ENCODE results near the gene HAS3. TPM values are rescaled to one million over a fixed set of nuclear protein-coding genes. Genes with fewer than 3 reads are reported as not detected.

Gene HAS3
- total and polyA plus RNA-seq, 2 donors from 2014 or later = 0.34 to 2.1 TPM

DNA sequence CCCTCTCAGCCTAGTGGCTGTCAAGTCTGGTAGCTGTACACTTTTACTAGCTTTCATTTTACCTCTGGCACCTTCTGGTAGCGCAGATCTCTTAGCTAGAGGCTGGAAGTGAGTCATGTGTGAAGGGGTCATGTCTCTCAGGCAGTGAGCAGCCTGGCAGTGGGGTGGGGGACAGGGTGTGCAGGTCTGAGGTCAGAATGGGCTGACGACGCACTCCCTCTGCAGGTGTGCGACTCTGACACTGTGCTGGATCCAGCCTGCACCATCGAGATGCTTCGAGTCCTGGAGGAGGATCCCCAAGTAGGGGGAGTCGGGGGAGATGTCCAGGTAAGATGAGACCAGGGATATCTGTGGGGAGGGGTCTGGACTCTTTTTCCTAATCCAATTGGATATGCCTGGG lies 7.8 kb downstream of the HAS3 start:
- Histone ChIP-seq H3K9ac (ENCODE audit: low read length in 3 of 3) (no peak overlapping the region), H3K9me3 (ENCODE audit: control insufficient read depth in 2 of 3, insufficient read depth in 1 of 3, low read length in 3 of 3) (no peaks in the 10 kb centered on the region), H3K4me1 (ENCODE audit: control insufficient read depth in 2 of 3, insufficient read depth in 2 of 3, low read depth in 1 of 3, low read length in 3 of 3) (peaks cover 0 to 18% (median 11%) of the 10 kb centered on the region in 3 donors), H3K36me3 (ENCODE audit: control insufficient read depth in 2 of 3, insufficient read depth in 3 of 3, low read length in 3 of 3) (peaks cover 0 to 17% (median 2%) of the 10 kb centered on the region in 3 donors), H3K4me3 (ENCODE audit: low read length in 3 of 3) (no peak overlapping the region), H3K27ac (ENCODE audit: low read depth in 2 of 2, low read length in 2 of 2) (no peak overlapping the region), H3K27me3 (ENCODE audit: control insufficient read depth, insufficient read depth, low read length) (no peaks in the 10 kb centered on the region)
- intact Hi-C loops (cut with DNase I) = no loop called here
- TF ChIP-seq, protein P1, sequence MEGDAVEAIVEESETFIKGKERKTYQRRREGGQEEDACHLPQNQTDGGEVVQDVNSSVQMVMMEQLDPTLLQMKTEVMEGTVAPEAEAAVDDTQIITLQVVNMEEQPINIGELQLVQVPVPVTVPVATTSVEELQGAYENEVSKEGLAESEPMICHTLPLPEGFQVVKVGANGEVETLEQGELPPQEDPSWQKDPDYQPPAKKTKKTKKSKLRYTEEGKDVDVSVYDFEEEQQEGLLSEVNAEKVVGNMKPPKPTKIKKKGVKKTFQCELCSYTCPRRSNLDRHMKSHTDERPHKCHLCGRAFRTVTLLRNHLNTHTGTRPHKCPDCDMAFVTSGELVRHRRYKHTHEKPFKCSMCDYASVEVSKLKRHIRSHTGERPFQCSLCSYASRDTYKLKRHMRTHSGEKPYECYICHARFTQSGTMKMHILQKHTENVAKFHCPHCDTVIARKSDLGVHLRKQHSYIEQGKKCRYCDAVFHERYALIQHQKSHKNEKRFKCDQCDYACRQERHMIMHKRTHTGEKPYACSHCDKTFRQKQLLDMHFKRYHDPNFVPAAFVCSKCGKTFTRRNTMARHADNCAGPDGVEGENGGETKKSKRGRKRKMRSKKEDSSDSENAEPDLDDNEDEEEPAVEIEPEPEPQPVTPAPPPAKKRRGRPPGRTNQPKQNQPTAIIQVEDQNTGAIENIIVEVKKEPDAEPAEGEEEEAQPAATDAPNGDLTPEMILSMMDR (IDR thresholded peaks at IDR 0.05; ENCODE audit: borderline replicate concordance, extremely low read depth, insufficient read depth) = no peak
- no peak for DNase-seq
- FAIRE-seq = no peak

DNA sequence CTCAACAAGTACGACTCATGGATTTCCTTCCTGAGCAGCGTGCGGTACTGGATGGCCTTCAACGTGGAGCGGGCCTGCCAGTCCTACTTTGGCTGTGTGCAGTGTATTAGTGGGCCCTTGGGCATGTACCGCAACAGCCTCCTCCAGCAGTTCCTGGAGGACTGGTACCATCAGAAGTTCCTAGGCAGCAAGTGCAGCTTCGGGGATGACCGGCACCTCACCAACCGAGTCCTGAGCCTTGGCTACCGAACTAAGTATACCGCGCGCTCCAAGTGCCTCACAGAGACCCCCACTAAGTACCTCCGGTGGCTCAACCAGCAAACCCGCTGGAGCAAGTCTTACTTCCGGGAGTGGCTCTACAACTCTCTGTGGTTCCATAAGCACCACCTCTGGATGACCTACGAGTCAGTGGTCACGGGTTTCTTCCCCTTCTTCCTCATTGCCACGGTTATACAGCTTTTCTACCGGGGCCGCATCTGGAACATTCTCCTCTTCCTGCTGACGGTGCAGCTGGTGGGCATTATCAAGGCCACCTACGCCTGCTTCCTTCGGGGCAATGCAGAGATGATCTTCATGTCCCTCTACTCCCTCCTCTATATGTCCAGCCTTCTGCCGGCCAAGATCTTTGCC lies 9.0 kb downstream of the HAS3 start:
- intact Hi-C loops (cut with DNase I) = no loop called here
- Histone ChIP-seq H3K27ac (ENCODE audit: low read depth in 2 of 2, low read length in 2 of 2) (no peak overlapping the region), H3K9me3 (ENCODE audit: control insufficient read depth in 2 of 3, insufficient read depth in 1 of 3, low read length in 3 of 3) (no peaks in the 10 kb centered on the region), H3K9ac (ENCODE audit: low read length in 3 of 3) (no peak overlapping the region), H3K4me1 (ENCODE audit: control insufficient read depth in 2 of 3, insufficient read depth in 2 of 3, low read depth in 1 of 3, low read length in 3 of 3) (peaks cover 0 to 22% (median 18%) of the 10 kb centered on the region in 3 donors), H3K4me3 (ENCODE audit: low read length in 3 of 3) (no peak overlapping the region), H3K36me3 (ENCODE audit: control insufficient read depth in 2 of 3, insufficient read depth in 3 of 3, low read length in 3 of 3) (peaks cover 0 to 17% (median 2%) of the 10 kb centered on the region in 3 donors), H3K27me3 (ENCODE audit: control insufficient read depth, insufficient read depth, low read length) (no peaks in the 10 kb centered on the region)
- FAIRE-seq (no peak), DNase-seq (no peak)
- TF ChIP-seq, protein P1 (IDR thresholded peaks at IDR 0.05; ENCODE audit: borderline replicate concordance, extremely low read depth, insufficient read depth) = no peak

DNA sequence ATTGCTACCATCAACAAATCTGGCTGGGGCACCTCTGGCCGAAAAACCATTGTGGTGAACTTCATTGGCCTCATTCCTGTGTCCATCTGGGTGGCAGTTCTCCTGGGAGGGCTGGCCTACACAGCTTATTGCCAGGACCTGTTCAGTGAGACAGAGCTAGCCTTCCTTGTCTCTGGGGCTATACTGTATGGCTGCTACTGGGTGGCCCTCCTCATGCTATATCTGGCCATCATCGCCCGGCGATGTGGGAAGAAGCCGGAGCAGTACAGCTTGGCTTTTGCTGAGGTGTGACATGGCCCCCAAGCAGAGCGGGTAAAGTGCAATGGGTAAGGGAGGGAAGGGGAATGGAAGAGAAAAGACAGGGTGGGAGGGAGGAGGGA lies 9.5 kb downstream of the HAS3 start:
- no peak overlapping the region for H3K27ac ChIP-seq (ENCODE audit: low read depth in 2 of 2, low read length in 2 of 2)
- H3K4me3 ChIP-seq (ENCODE audit: low read length in 3 of 3) = no peak overlapping the region
- intact Hi-C loops (cut with DNase I) = no loop called here
- H3K4me1 ChIP-seq (ENCODE audit: control insufficient read depth in 2 of 3, insufficient read depth in 2 of 3, low read depth in 1 of 3, low read length in 3 of 3) = peaks cover 0 to 23% (median 20%) of the 10 kb centered on the region in 3 donors
- H3K27me3 ChIP-seq (ENCODE audit: control insufficient read depth, insufficient read depth, low read length) = no peaks in the 10 kb centered on the region
- TF ChIP-seq, protein P1 (IDR thresholded peaks at IDR 0.05; ENCODE audit: borderline replicate concordance, extremely low read depth, insufficient read depth) = no peak
- no peak for DNase-seq
- peaks cover 0 to 17% (median 2%) of the 10 kb centered on the region in 3 donors for H3K36me3 ChIP-seq (ENCODE audit: control insufficient read depth in 2 of 3, insufficient read depth in 3 of 3, low read length in 3 of 3)
- no peaks in the 10 kb centered on the region for H3K9me3 ChIP-seq (ENCODE audit: control insufficient read depth in 2 of 3, insufficient read depth in 1 of 3, low read length in 3 of 3)
- H3K9ac ChIP-seq (ENCODE audit: low read length in 3 of 3) = no peak overlapping the region
- FAIRE-seq = no peak
